HTERT RPE-1 (cell line): ENCODE data around the gene TMEM214.

Source experiments
- in situ Hi-C: fragments of 300-500 bp; cut with MboI; formaldehyde crosslinking; loops from 4 replicates; pipeline ENCODE4 v1.14.3; 2020; ENCODE audit warnings: low sequenced_read_pairs

Gene TMEM214

GRCh38 chr2:27038631-27039339 is 6.0 kb downstream of the TMEM214 start:
- in situ Hi-C loops = no loop called here

- in situ Hi-C loops = no loop called here
Measured at GRCh38 chr2:27039426-27039825, 6.7 kb downstream of the TMEM214 start.

GRCh38 chr2:27039871-27040270 is 7.1 kb downstream of the TMEM214 start:
- in situ Hi-C loops = no loop called here

- in situ Hi-C loops = no loop called here
Measured at GRCh38 chr2:27040282-27040681, 7.5 kb downstream of the TMEM214 start.

GRCh38 chr2:27041752-27042151 is 9.0 kb downstream of the TMEM214 start:
- in situ Hi-C loops = no loop called here

GRCh38 chr2:27042159-27042661 is 9.4 kb downstream of the TMEM214 start:
- in situ Hi-C loops = no loop called here

GRCh38 chr2:27042985-27043634 is 10.3 kb downstream of the TMEM214 start:
- in situ Hi-C loops = no loop called here

GRCh38 chr2:27049422-27050280 is 16.9 kb downstream of the TMEM214 start:
- in situ Hi-C loops = no loop called here

GRCh38 chr2:27050281-27050995 is 17.7 kb downstream of the TMEM214 start:
- in situ Hi-C loops = no loop called here

GRCh38 chr2:27050996-27051901 is 18.5 kb downstream of the TMEM214 start, which contains the start of gene AGBL5:
AGBL5 (plus strand) TSS chr2:27051668; CDS start chr2:27052959, 1,291 bp downstream.
- in situ Hi-C loops = no loop called here

GRCh38 chr2:27051902-27052645 is 19.3 kb downstream of the TMEM214 start:
- in situ Hi-C loops = no loop called here

- in situ Hi-C loops = no loop called here
Measured at GRCh38 chr2:27053321-27053720, 20.6 kb downstream of the TMEM214 start.

GRCh38 chr2:27053776-27054175 is 21.0 kb downstream of the TMEM214 start:
- in situ Hi-C loops = no loop called here

- in situ Hi-C loops = no loop called here
Measured at GRCh38 chr2:27054721-27055120, 22.0 kb downstream of the TMEM214 start.

GRCh38 chr2:27057184-27057583 is 24.4 kb downstream of the TMEM214 start:
- in situ Hi-C loops = no loop called here

- in situ Hi-C loops = no loop called here
Measured at GRCh38 chr2:27058210-27058609, 25.4 kb downstream of the TMEM214 start.

- in situ Hi-C loops = no loop called here
Measured at GRCh38 chr2:27059141-27059820, 26.5 kb downstream of the TMEM214 start.

GRCh38 chr2:27060323-27060722 is 27.6 kb downstream of the TMEM214 start:
- in situ Hi-C loops = no loop called here
